A549 (cell line): Measurements from ENCODE around the gene RNF123.
"Not testable (repeated sequence)": the region's sequence is repeated elsewhere in the genome, so short reads cannot be mapped to it uniquely, and the experiment has no call there.

Source experiments
- CHD4 ChIP-seq: fragments of 200-600 bp; sonication (generic); IDR thresholded peaks from 2 replicates; pipeline ENCODE4 v1.6.1; 2016; ENCODE audit warnings: antibody characterized with exemption, mild to moderate bottlenecking, borderline replicate concordance
- EHF ChIP-seq: fragments of 250-450 bp; sonication (Bioruptor Pico); IDR thresholded peaks from 2 replicates; pipeline ENCODE4 v1.5.0; 2020; ENCODE audit warnings: mild to moderate bottlenecking
- EHMT2 ChIP-seq: fragments of 200-600 bp; sonication (generic); IDR thresholded peaks from 2 replicates; pipeline ENCODE4 v1.6.1; 2016; ENCODE audit warnings: antibody characterized with exemption, low read depth, mild to moderate bottlenecking, moderate library complexity
- EP300 ChIP-seq, 2 experiments: fragments of >200 bp; sonication (Bioruptor Twin); formaldehyde crosslinking; IDR thresholded peaks; 2 replicates in 1 of 2; 3 replicates in 1 of 2; pipeline ENCODE4 v1.6.1; 2016 to 2017
- JUNB ChIP-seq: fragments of >200 bp; sonication (Bioruptor Twin); formaldehyde crosslinking; IDR thresholded peaks from 2 replicates; pipeline ENCODE4 v1.6.1; 2016
- POLR2A ChIP-seq: IDR thresholded peaks from 2 replicates; pipeline ENCODE4 v1.6.1; 2012; ENCODE audit warnings: mild to moderate bottlenecking, low read length
- TFCP2L1 ChIP-seq: fragments of 250-450 bp; sonication (Bioruptor Pico); IDR thresholded peaks from 2 replicates; pipeline ENCODE4 v1.5.0; 2021; ENCODE audit warnings: mild to moderate bottlenecking
- TF ChIP-seq, protein P1 (sequence below): fragments of >200 bp; sonication (Bioruptor Twin); formaldehyde crosslinking; IDR thresholded peaks from 3 replicates; pipeline ENCODE4 v1.5.1; 2016
- TF ChIP-seq, protein P2 (sequence below): fragments of 450-650 bp; IDR thresholded peaks from 2 replicates; pipeline ENCODE4 v1.6.1; 2014; ENCODE audit warnings: antibody characterized with exemption
- TF ChIP-seq, protein P3 (sequence below): fragments of 200-600 bp; sonication (generic); IDR thresholded peaks from 2 replicates; pipeline ENCODE4 v1.6.1; 2016; ENCODE audit warnings: antibody characterized with exemption, mild to moderate bottlenecking, moderate library complexity

DNA sequence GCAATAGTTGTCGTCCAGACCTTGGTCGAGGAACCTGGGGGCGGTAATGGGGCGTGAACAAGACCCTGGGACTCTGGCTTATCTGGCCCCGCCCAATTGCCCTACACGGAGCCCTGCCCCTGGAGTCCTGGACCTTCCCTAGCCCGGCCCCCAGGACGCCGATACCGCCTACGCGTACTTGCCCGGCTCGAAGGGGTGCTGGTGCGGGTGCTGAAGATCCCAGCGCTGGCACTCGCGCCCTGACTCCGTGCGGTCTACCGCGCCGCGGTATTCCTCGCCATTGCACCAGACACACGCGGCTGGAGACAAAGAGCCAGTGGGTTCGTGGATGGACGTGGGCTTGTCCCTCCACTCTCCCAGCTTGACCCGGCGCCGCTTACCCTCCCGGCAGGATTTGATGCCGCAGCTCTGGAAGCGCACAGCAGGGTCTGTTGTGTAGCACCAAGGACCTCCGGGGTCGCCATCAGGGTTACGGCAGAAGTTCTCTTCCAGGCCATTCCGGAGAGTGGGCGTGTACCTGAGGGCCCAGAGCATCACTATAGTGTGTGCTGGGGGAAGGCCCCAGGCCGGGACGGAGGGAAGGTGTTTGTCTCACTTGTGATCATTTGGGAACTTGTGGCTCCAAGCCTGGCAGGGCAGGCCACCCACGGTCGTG lies 2.5 kb upstream of the RNF123 start:
- TF ChIP-seq EP300 (IDR thresholded peaks at IDR 0.05); CHD4; TFCP2L1 (CRISPR knock-in tag); POLR2A; EHMT2; EHF (CRISPR knock-in tag); JUNB: not testable (repeated sequence)
- TF ChIP-seq, protein P1, sequence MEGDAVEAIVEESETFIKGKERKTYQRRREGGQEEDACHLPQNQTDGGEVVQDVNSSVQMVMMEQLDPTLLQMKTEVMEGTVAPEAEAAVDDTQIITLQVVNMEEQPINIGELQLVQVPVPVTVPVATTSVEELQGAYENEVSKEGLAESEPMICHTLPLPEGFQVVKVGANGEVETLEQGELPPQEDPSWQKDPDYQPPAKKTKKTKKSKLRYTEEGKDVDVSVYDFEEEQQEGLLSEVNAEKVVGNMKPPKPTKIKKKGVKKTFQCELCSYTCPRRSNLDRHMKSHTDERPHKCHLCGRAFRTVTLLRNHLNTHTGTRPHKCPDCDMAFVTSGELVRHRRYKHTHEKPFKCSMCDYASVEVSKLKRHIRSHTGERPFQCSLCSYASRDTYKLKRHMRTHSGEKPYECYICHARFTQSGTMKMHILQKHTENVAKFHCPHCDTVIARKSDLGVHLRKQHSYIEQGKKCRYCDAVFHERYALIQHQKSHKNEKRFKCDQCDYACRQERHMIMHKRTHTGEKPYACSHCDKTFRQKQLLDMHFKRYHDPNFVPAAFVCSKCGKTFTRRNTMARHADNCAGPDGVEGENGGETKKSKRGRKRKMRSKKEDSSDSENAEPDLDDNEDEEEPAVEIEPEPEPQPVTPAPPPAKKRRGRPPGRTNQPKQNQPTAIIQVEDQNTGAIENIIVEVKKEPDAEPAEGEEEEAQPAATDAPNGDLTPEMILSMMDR, result not testable (repeated sequence)
- TF ChIP-seq, protein P2, sequence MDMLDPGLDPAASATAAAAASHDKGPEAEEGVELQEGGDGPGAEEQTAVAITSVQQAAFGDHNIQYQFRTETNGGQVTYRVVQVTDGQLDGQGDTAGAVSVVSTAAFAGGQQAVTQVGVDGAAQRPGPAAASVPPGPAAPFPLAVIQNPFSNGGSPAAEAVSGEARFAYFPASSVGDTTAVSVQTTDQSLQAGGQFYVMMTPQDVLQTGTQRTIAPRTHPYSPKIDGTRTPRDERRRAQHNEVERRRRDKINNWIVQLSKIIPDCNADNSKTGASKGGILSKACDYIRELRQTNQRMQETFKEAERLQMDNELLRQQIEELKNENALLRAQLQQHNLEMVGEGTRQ, result not testable (repeated sequence)
- TF ChIP-seq, protein P3, sequence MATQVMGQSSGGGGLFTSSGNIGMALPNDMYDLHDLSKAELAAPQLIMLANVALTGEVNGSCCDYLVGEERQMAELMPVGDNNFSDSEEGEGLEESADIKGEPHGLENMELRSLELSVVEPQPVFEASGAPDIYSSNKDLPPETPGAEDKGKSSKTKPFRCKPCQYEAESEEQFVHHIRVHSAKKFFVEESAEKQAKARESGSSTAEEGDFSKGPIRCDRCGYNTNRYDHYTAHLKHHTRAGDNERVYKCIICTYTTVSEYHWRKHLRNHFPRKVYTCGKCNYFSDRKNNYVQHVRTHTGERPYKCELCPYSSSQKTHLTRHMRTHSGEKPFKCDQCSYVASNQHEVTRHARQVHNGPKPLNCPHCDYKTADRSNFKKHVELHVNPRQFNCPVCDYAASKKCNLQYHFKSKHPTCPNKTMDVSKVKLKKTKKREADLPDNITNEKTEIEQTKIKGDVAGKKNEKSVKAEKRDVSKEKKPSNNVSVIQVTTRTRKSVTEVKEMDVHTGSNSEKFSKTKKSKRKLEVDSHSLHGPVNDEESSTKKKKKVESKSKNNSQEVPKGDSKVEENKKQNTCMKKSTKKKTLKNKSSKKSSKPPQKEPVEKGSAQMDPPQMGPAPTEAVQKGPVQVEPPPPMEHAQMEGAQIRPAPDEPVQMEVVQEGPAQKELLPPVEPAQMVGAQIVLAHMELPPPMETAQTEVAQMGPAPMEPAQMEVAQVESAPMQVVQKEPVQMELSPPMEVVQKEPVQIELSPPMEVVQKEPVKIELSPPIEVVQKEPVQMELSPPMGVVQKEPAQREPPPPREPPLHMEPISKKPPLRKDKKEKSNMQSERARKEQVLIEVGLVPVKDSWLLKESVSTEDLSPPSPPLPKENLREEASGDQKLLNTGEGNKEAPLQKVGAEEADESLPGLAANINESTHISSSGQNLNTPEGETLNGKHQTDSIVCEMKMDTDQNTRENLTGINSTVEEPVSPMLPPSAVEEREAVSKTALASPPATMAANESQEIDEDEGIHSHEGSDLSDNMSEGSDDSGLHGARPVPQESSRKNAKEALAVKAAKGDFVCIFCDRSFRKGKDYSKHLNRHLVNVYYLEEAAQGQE, result not testable (repeated sequence)
